GM21515 (cell line): ENCODE results near the gene CCM2L.

Source experiments
- ATAC-seq: cut with Tn5 transposase; IDR thresholded peaks from one replicate; pipeline ENCODE4 v1.9.1; 2021; ENCODE audit not compliant: unreplicated experiment

Gene CCM2L

GRCh38 chr20:31992086-31992485 lies 18.2 kb upstream of the CCM2L start:
- no peak for ATAC-seq

GRCh38 chr20:31996996-31997395 lies 13.2 kb upstream of the CCM2L start:
- no peak for ATAC-seq

- no peak for ATAC-seq
These were observed 12.0 kb upstream of the CCM2L start for GRCh38 chr20:31998246-31998645.

GRCh38 chr20:32003325-32003724 lies 6.9 kb upstream of the CCM2L start:
- no peak for ATAC-seq

- no peak for ATAC-seq
These were observed 5.3 kb upstream of the CCM2L start for GRCh38 chr20:32004963-32005362.

GRCh38 chr20:32006053-32006452 lies 4.2 kb upstream of the CCM2L start:
- no peak for ATAC-seq

GRCh38 chr20:32006841-32007786 lies 3.1 kb upstream of the CCM2L start:
- no peak for ATAC-seq

GRCh38 chr20:32007787-32008616 lies 2.2 kb upstream of the CCM2L start:
- ATAC-seq = no peak

GRCh38 chr20:32009564-32009963 lies 674 bp upstream of the CCM2L start:
- no peak for ATAC-seq

- no peak for ATAC-seq
These were observed 428 bp downstream of the CCM2L start for GRCh38 chr20:32010666-32011065.

GRCh38 chr20:32012159-32012688 lies 2.0 kb downstream of the CCM2L start:
- no peak for ATAC-seq

- ATAC-seq = no peak
These were observed 3.1 kb downstream of the CCM2L start for GRCh38 chr20:32013326-32013725.

- no peak for ATAC-seq
These were observed 7.5 kb downstream of the CCM2L start for GRCh38 chr20:32017711-32018251.

GRCh38 chr20:32018269-32019155 lies 8.3 kb downstream of the CCM2L start:
- no peak for ATAC-seq

- ATAC-seq = no peak
These were observed 8.9 kb downstream of the CCM2L start for GRCh38 chr20:32019156-32019510.

- ATAC-seq = no peak
These were observed 9.6 kb downstream of the CCM2L start for GRCh38 chr20:32019563-32020463.

GRCh38 chr20:32021091-32021490 lies 10.9 kb downstream of the CCM2L start:
- ATAC-seq = no peak

GRCh38 chr20:32024683-32025295 lies 14.6 kb downstream of the CCM2L start:
- ATAC-seq = no peak

GRCh38 chr20:32027643-32028042 lies 17.4 kb downstream of the CCM2L start:
- ATAC-seq = no peak
